ENCODE results near the gene LARP7.

- TF ChIP-seq CTCF (IDR thresholded peaks at IDR 0.05; ENCODE audit: low read depth, low read length) (no peak), EZH2phosphoT487 (IDR thresholded peaks at IDR 0.05; ENCODE audit: low read depth) (no peak)
Observed at GRCh38 chr4:112593438-112594133, 43.4 kb upstream of the LARP7 start.

Measured in OCI-LY3 (cell line).